Hematopoietic multipotent progenitor cell treated with erythropoietin and hydrocortisone succinate and interleukin-3 and kit ligand, for 15 days (in vitro differentiated cells): ENCODE data around the gene ORAI3.
"Not testable (repeated sequence)": the region's sequence is repeated elsewhere in the genome, so short reads cannot be mapped to it uniquely, and the experiment has no call there.

Experiments used
- DNase-seq: peaks from one replicate; pipeline ENCODE4 v3.0.0-alpha.2; 2015; ENCODE audit warnings: low spot score

Gene ORAI3

GRCh38 chr16:30924076-30924912 is 24.6 kb upstream of the ORAI3 start:
- no peak for DNase-seq

- DNase-seq, result no peak
Observed at GRCh38 chr16:30924913-30925631, 23.8 kb upstream of the ORAI3 start.

- no peak for DNase-seq
Observed at GRCh38 chr16:30925632-30925987, 23.3 kb upstream of the ORAI3 start.

GRCh38 chr16:30925995-30926811 is 22.7 kb upstream of the ORAI3 start:
- DNase-seq, result no peak

- DNase-seq, result no peak
Observed at GRCh38 chr16:30926937-30927788, 21.7 kb upstream of the ORAI3 start.

- DNase-seq, result no peak
Observed at GRCh38 chr16:30927789-30928378, 21.0 kb upstream of the ORAI3 start.

GRCh38 chr16:30928390-30928789 is 20.5 kb upstream of the ORAI3 start:
- DNase-seq, result no peak

GRCh38 chr16:30929167-30929566 is 19.7 kb upstream of the ORAI3 start:
- DNase-seq, result no peak

- no peak for DNase-seq
Observed at GRCh38 chr16:30930160-30930571, 18.7 kb upstream of the ORAI3 start.

- DNase-seq, result no peak
Observed at GRCh38 chr16:30931068-30931650, 17.7 kb upstream of the ORAI3 start.

GRCh38 chr16:30934827-30935557 is 13.9 kb upstream of the ORAI3 start:
- DNase-seq, result peak; percentile 49

GRCh38 chr16:30937692-30938091 is 11.2 kb upstream of the ORAI3 start:
- no peak for DNase-seq

- DNase-seq, result not testable (repeated sequence)
Observed at GRCh38 chr16:30939571-30939970, 9.3 kb upstream of the ORAI3 start.

- DNase-seq, result peak; percentile 85
Observed at GRCh38 chr16:30941600-30942425, 7.1 kb upstream of the ORAI3 start.

GRCh38 chr16:30942426-30942806 is 6.5 kb upstream of the ORAI3 start:
- DNase-seq, result no peak

GRCh38 chr16:30944352-30944751 is 4.5 kb upstream of the ORAI3 start:
- no peak for DNase-seq

- no peak for DNase-seq
Observed at GRCh38 chr16:30946671-30947540, 2.0 kb upstream of the ORAI3 start.

- DNase-seq, result no peak
Observed at GRCh38 chr16:30947541-30947858, 1.4 kb upstream of the ORAI3 start.
